Measurements from ENCODE around the gene FSCB.
"Not testable (repeated sequence)": the region's sequence is repeated elsewhere in the genome, so short reads cannot be mapped to it uniquely, and the experiment has no call there.

Gene FSCB, protein sequence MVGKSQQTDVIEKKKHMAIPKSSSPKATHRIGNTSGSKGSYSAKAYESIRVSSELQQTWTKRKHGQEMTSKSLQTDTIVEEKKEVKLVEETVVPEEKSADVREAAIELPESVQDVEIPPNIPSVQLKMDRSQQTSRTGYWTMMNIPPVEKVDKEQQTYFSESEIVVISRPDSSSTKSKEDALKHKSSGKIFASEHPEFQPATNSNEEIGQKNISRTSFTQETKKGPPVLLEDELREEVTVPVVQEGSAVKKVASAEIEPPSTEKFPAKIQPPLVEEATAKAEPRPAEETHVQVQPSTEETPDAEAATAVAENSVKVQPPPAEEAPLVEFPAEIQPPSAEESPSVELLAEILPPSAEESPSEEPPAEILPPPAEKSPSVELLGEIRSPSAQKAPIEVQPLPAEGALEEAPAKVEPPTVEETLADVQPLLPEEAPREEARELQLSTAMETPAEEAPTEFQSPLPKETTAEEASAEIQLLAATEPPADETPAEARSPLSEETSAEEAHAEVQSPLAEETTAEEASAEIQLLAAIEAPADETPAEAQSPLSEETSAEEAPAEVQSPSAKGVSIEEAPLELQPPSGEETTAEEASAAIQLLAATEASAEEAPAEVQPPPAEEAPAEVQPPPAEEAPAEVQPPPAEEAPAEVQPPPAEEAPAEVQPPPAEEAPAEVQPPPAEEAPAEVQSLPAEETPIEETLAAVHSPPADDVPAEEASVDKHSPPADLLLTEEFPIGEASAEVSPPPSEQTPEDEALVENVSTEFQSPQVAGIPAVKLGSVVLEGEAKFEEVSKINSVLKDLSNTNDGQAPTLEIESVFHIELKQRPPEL

DNA sequence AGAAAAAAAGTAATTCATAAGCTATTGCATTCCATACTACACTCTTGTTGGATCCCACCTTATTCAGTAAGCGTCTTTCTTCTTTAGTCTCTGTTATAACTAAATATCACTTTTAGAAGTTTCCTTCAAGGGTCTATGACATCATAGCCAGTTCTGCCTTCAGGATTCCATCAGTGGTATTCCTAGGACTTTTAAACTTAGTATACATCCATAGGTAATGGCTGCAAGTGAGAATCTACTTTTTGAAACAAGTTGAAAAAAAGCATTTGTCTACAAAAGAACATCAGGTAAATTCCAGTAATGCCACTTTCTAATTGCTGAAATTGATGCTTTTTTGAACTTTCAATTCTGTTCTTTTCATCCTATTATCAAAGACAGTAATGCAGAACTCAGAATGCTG is at the start of gene FSCB:
Gene FSCB (minus strand): TSS at position 101 of the 400 bp plus-strand sequence. CDS start 296 bp downstream, outside the sequence.
- no peaks in the 10 kb centered on the region for H3K27me3 Mint-ChIP-seq (ENCODE audit: low read depth)
- peaks cover 24% of the 10 kb centered on the region for H3K9me3 Mint-ChIP-seq
- H3K27ac Mint-ChIP-seq: no peak within 1 kb of the TSS
- no peaks in the 10 kb centered on the region for H3K36me3 Mint-ChIP-seq (ENCODE audit: low read depth)
- no peak for DNase-seq (ENCODE audit: low spot score)
- H3K4me1 Mint-ChIP-seq (ENCODE audit: low read depth): no peaks in the 10 kb centered on the region
- H3K4me3 Mint-ChIP-seq: no peak within 1 kb of the TSS

DNA sequence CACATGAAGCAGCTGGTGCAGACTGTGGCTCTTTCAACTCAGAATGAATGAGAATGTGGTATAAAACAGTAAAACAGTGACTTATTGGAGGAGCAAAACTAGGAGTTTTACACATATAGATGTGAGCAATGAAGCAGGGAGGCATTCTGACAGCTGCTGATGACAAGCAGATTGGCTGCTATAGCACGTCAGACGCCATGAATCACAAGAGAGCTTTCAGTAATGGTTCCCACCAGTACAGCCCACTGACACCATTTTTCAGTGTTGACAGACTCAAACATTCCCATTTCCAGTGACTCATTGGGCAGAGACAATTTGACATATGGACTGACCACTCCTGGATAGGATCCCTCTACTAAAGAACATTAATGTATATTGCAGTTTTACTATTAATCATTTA is 24.6 kb upstream of the FSCB start:
- Mint-ChIP-seq H3K27ac (no peak overlapping the region), H3K9me3 (peaks cover 8% of the 10 kb centered on the region), H3K27me3 (ENCODE audit: low read depth) (no peaks in the 10 kb centered on the region), H3K4me3 (no peak overlapping the region), H3K4me1 (ENCODE audit: low read depth) (no peaks in the 10 kb centered on the region), H3K36me3 (ENCODE audit: low read depth) (no peaks in the 10 kb centered on the region)
- DNase-seq (ENCODE audit: low spot score): no peak

DNA sequence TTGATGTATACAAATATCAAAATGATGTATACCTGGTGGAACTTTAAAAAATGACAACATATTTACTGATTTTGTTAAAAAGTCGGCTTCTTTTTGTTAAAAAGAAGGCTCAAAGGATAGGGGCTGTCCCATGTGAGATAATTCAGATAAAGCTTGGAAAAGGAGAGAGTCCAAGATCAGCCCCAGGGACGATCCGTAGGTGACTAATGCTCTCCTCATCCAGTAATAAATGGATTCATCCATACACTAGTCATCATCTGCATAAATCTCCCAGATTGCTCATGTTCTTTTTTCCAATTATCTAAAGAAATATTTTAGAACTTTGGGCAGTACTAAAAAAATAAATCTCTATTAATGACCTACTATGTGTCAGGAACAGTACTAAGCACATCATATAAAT is 23.4 kb upstream of the FSCB start:
- H3K27ac Mint-ChIP-seq: no peak overlapping the region
- no peaks in the 10 kb centered on the region for H3K27me3 Mint-ChIP-seq (ENCODE audit: low read depth)
- no peaks in the 10 kb centered on the region for H3K36me3 Mint-ChIP-seq (ENCODE audit: low read depth)
- H3K9me3 Mint-ChIP-seq: peaks cover 8% of the 10 kb centered on the region
- DNase-seq (ENCODE audit: low spot score): no peak
- no peak overlapping the region for H3K4me3 Mint-ChIP-seq
- no peaks in the 10 kb centered on the region for H3K4me1 Mint-ChIP-seq (ENCODE audit: low read depth)

DNA sequence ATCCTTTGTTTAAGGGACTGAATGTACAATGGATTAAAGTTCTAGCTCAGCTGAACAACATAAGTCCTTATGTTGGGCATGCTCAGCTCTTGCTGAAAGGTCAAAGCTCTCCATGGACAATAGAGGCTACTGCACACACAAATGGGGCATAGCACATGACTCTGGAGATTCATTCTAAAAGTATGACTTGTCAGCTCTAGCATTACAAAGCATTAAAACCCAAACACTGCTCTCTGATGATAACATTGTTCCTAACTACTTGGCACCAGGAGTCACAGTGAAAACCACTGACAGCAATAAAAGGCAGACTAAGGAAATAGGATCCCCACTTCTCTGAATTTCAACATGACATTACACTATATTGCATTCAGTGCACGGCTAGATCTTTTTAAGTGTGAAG is 21.9 kb upstream of the FSCB start:
- H3K9me3 Mint-ChIP-seq: peaks cover 5% of the 10 kb centered on the region
- DNase-seq (ENCODE audit: low spot score): no peak
- no peak overlapping the region for H3K4me3 Mint-ChIP-seq
- no peaks in the 10 kb centered on the region for H3K36me3 Mint-ChIP-seq (ENCODE audit: low read depth)
- H3K27me3 Mint-ChIP-seq (ENCODE audit: low read depth): no peaks in the 10 kb centered on the region
- no peak overlapping the region for H3K27ac Mint-ChIP-seq
- no peaks in the 10 kb centered on the region for H3K4me1 Mint-ChIP-seq (ENCODE audit: low read depth)

DNA sequence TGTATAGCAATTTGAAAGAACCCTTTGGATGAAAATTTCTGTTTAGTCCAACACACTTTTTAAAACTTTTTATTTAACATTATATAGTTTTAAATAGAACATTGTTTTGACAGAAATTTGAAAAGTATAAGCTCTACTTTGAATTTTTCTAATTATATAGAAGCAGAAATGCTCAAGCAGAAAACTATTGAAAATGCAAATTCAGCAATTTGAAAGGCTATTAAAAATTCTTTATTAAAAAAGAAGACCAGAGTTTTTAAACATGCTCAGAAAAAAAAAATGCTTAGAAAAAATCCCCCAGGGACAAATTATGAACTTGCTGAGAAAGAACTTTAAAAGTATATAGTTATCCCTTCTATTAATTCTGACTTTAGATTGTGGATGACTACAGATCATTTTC is 21.1 kb upstream of the FSCB start:
- Mint-ChIP-seq H3K27me3 (ENCODE audit: low read depth) (no peaks in the 10 kb centered on the region), H3K27ac (no peak overlapping the region), H3K4me3 (no peak overlapping the region), H3K36me3 (ENCODE audit: low read depth) (no peaks in the 10 kb centered on the region), H3K9me3 (no peaks in the 10 kb centered on the region), H3K4me1 (ENCODE audit: low read depth) (no peaks in the 10 kb centered on the region)
- no peak for DNase-seq (ENCODE audit: low spot score)

DNA sequence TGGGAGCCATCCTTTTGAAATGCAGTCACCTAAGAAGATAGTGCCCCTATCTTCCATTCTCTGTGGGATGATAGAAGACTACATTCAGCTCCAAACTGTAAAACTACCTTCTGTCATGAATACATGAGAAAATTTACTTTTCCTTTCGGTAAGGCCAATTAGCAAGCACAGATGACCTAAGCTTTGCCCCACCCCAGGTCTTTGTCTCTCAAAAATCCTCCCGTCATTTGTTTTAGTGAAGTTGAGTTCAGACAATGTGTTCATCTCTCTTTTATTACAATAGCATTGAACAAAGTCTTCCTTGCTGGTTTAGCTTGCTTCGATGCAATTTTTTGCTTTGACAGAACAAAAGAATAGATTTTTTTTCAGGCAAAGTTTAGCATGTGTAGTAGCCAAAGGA is 18.2 kb upstream of the FSCB start:
- Mint-ChIP-seq H3K27me3 (ENCODE audit: low read depth) (no peaks in the 10 kb centered on the region), H3K4me3 (no peak overlapping the region), H3K4me1 (ENCODE audit: low read depth) (no peaks in the 10 kb centered on the region), H3K36me3 (ENCODE audit: low read depth) (no peaks in the 10 kb centered on the region), H3K9me3 (peaks cover 9% of the 10 kb centered on the region), H3K27ac (no peak overlapping the region)
- no peak for DNase-seq (ENCODE audit: low spot score)

DNA sequence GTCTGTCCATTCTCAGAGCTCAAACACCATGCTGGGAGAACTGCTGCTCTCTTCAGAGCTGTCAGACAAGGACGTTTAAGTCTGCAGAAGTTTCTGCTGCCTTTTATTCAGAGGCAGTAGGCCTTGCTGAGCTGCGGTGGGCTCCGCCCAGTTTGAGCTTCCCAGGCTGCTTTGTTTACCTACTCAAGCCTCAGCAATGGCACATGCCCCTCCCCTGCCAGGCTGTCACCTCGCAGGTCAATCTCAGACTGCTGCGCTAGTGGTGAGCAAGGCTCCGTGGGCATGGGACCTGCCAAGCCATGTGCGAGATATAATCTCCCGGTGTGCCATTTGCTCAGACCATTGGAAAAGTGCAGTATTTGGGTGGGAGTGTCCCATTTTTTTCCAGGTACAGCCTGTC is 8.6 kb upstream of the FSCB start:
- H3K27me3 Mint-ChIP-seq (ENCODE audit: low read depth); H3K4me1 Mint-ChIP-seq (ENCODE audit: low read depth); H3K36me3 Mint-ChIP-seq (ENCODE audit: low read depth); H3K27ac Mint-ChIP-seq; H3K4me3 Mint-ChIP-seq; DNase-seq (ENCODE audit: low spot score): not testable (repeated sequence)
- peaks cover 12% of the 10 kb centered on the region for H3K9me3 Mint-ChIP-seq

DNA sequence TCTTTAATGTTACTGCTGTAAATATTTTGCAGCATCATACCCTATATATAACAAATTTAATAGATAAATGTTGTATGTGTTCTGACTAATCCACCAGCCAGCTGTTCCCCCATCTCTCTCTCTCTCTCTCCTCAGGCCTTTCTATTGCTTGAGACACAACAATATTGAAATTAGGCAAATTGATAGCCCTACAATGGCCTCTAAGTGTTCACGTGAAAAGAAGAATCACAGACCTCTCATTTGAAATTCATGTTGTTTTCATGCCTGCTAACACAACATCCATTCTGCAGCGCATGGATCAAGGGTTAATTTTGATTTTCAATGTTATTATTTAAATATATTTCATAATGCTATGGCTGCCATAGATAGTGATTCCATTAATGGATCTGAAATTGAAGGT is 1.8 kb upstream of the FSCB start:
- Mint-ChIP-seq H3K4me1 (ENCODE audit: low read depth) (no peaks in the 10 kb centered on the region), H3K27me3 (ENCODE audit: low read depth) (no peaks in the 10 kb centered on the region), H3K4me3 (no peak overlapping the region)

DNA sequence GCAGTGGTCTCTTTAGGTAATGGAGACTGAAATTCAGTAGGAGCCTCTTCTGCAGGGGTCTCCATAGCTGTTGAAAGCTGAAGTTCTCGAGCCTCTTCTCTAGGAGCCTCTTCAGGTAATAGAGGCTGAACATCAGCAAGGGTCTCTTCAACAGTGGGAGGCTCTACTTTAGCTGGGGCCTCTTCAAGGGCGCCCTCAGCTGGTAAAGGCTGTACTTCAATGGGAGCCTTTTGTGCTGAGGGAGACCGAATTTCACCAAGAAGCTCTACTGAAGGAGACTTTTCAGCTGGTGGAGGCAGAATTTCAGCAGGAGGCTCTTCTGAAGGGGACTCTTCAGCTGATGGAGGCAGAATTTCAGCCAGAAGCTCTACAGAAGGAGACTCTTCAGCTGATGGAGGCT is 1.5 kb downstream of the FSCB start:
- Mint-ChIP-seq H3K4me1 (ENCODE audit: low read depth) (no peaks in the 10 kb centered on the region), H3K27ac (no peak overlapping the region), H3K36me3 (ENCODE audit: low read depth) (no peaks in the 10 kb centered on the region), H3K9me3 (peaks cover 24% of the 10 kb centered on the region), H3K4me3 (no peak overlapping the region), H3K27me3 (ENCODE audit: low read depth) (no peaks in the 10 kb centered on the region)
- no peak for DNase-seq (ENCODE audit: low spot score)

More for the DNA sequence above, 1.8 kb upstream of the FSCB start:
- H3K27ac Mint-ChIP-seq: no peak overlapping the region
- DNase-seq (ENCODE audit: low spot score): no peak
- H3K9me3 Mint-ChIP-seq: peaks cover 24% of the 10 kb centered on the region
- H3K36me3 Mint-ChIP-seq (ENCODE audit: low read depth): no peaks in the 10 kb centered on the region

DNA sequence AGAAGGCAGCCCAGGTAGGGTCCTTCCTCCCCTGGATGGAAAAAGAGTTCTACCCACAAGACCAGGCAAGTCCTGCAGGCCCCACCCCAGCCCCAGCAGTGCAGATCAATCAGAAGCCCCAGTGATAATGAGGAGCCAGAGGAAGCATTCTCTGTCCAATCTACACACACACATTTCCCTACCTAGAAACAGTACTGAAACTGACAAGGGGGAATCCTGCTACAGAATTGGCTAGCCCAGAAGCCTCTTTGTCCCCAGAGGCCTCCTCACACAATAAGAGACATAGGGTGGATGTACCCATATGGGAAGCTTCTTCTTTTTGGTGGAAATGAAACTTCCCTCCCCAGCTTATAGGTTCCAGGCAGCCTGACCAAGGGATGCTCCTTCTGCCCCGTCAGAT is 9.9 kb downstream of the FSCB start:
- no peaks in the 10 kb centered on the region for H3K4me1 Mint-ChIP-seq (ENCODE audit: low read depth)

DNA sequence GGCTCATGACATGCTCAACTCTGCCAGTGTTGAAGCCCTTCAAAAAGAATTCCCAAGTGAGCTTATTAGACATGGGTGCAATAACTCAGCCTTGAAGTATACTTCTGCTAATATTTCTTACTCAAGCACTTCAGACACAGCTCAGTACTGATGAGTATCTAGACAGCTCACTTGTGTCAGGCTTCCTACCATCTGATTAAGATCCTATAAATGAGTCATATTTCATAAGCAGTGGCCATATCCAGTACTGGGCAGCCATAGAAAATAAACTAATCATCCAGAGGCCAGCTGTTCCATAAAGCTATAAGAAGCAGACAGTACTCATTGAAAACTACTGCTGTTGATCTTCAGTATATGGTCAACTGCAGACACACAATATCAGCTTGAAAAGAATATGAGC is 12.9 kb downstream of the FSCB start:
- H3K4me3 Mint-ChIP-seq: no peak overlapping the region
- DNase-seq (ENCODE audit: low spot score): no peak
- H3K36me3 Mint-ChIP-seq (ENCODE audit: low read depth): no peaks in the 10 kb centered on the region
- no peak overlapping the region for H3K27ac Mint-ChIP-seq
- H3K9me3 Mint-ChIP-seq: peaks cover 36% of the 10 kb centered on the region
- no peaks in the 10 kb centered on the region for H3K27me3 Mint-ChIP-seq (ENCODE audit: low read depth)
- no peaks in the 10 kb centered on the region for H3K4me1 Mint-ChIP-seq (ENCODE audit: low read depth)

More for the DNA sequence above, 9.9 kb downstream of the FSCB start:
- Mint-ChIP-seq H3K27me3 (ENCODE audit: low read depth) (no peaks in the 10 kb centered on the region), H3K4me3 (no peak overlapping the region), H3K36me3 (ENCODE audit: low read depth) (no peaks in the 10 kb centered on the region), H3K27ac (no peak overlapping the region), H3K9me3 (peaks cover 34% of the 10 kb centered on the region)
- DNase-seq (ENCODE audit: low spot score): no peak

DNA sequence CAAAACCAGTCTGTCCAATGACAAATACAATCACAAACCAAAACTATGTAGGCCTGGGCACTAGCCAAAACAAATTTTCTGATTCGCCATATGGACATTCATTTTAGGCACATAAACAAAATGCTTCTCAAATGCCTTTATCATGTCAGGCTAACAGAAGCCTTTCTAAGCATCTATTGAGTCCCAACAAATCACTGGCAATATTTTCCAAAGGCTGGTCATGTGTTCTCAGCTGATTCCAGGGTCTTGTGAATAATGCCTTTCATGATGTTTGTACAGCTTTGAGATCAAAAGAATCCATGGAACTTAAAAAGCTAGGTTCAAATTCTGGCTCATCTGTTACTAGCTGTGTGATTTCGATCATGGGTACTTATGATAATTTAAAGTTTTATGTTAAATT is 16.1 kb downstream of the FSCB start:
- no peak for DNase-seq (ENCODE audit: low spot score)
- no peaks in the 10 kb centered on the region for H3K4me1 Mint-ChIP-seq (ENCODE audit: low read depth)
- no peaks in the 10 kb centered on the region for H3K36me3 Mint-ChIP-seq (ENCODE audit: low read depth)
- H3K4me3 Mint-ChIP-seq: no peak overlapping the region
- H3K27ac Mint-ChIP-seq: no peak overlapping the region
- H3K27me3 Mint-ChIP-seq (ENCODE audit: low read depth): no peaks in the 10 kb centered on the region
- peaks cover 25% of the 10 kb centered on the region for H3K9me3 Mint-ChIP-seq

DNA sequence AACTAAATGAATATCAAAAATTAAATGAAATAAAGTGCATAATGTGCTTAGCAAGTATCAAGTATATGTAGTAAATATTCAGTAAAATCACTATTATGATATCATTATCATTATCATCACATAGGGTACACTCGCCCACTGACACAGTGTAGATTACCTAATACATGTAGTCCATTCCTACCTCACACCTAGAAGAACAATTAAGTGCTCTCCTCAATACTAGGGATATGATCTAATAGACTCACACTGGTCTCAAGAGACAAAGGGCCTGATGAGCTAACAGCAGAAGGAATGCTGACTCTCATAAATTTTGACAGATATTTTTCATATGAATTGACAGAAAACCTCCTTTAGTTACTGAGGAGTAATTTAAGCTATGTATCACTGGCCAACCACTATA is 29.1 kb downstream of the FSCB start:
- Mint-ChIP-seq H3K27me3 (ENCODE audit: low read depth) (no peaks in the 10 kb centered on the region), H3K36me3 (ENCODE audit: low read depth) (no peaks in the 10 kb centered on the region), H3K27ac (no peak overlapping the region), H3K9me3 (peaks cover 24% of the 10 kb centered on the region), H3K4me3 (no peak overlapping the region), H3K4me1 (ENCODE audit: low read depth) (no peaks in the 10 kb centered on the region)
- no peak for DNase-seq (ENCODE audit: low spot score)

DNA sequence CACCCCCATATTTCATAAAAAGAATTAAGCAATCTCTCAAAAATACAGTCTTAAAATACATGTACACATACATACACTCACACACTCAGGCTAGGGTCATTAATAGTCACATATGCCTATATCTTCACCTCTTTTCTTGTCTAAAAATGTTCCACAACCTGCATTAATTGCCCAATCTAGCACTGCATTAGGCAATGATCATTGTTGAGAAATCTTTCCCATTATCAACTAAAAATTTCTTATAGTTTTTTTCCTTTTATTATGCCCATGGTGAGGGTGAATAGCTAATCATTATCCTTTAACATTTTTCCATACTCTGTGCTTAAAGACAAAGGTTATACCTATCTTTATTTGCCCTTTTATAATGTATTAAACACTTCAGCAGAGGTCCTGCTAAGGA is 38.3 kb downstream of the FSCB start:
- H3K4me3 Mint-ChIP-seq: no peak overlapping the region
- peaks cover 8% of the 10 kb centered on the region for H3K9me3 Mint-ChIP-seq
- no peaks in the 10 kb centered on the region for H3K27me3 Mint-ChIP-seq (ENCODE audit: low read depth)
- no peaks in the 10 kb centered on the region for H3K4me1 Mint-ChIP-seq (ENCODE audit: low read depth)
- H3K27ac Mint-ChIP-seq: no peak overlapping the region
- no peak for DNase-seq (ENCODE audit: low spot score)
- H3K36me3 Mint-ChIP-seq (ENCODE audit: low read depth): no peaks in the 10 kb centered on the region

Data from T-helper 2 cell treated with Interferon-gamma antibody and Interleukin-4, amounts not matched to agents 5 μg/mL and 100 μg/mL, for 36 hours (primary cell).